ENCODE data around the gene PODXL.

Gene PODXL

GRCh38 chr7:131574741-131575140 is 18.3 kb upstream of the PODXL start:
- Histone ChIP-seq H3K4me3 (replicated peaks; ENCODE audit: insufficient read depth, low read length) (no peak overlapping the region), H3K27ac (replicated peaks) (no peak overlapping the region), H3K27me3 (ENCODE audit: insufficient read depth, poor library complexity, severe bottlenecking) (no peaks in the 10 kb centered on the region)
- no peak for DNase-seq (ENCODE audit: low read depth in 1 of 2, low spot score in 1 of 2)
- no peak for TF ChIP-seq SPI1 (IDR thresholded peaks at IDR 0.05; ENCODE audit: borderline replicate concordance, low read depth)
- TF ChIP-seq, protein P1, sequence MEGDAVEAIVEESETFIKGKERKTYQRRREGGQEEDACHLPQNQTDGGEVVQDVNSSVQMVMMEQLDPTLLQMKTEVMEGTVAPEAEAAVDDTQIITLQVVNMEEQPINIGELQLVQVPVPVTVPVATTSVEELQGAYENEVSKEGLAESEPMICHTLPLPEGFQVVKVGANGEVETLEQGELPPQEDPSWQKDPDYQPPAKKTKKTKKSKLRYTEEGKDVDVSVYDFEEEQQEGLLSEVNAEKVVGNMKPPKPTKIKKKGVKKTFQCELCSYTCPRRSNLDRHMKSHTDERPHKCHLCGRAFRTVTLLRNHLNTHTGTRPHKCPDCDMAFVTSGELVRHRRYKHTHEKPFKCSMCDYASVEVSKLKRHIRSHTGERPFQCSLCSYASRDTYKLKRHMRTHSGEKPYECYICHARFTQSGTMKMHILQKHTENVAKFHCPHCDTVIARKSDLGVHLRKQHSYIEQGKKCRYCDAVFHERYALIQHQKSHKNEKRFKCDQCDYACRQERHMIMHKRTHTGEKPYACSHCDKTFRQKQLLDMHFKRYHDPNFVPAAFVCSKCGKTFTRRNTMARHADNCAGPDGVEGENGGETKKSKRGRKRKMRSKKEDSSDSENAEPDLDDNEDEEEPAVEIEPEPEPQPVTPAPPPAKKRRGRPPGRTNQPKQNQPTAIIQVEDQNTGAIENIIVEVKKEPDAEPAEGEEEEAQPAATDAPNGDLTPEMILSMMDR (IDR thresholded peaks at IDR 0.05; ENCODE audit: insufficient read depth, low read length), result no peak

DNA sequence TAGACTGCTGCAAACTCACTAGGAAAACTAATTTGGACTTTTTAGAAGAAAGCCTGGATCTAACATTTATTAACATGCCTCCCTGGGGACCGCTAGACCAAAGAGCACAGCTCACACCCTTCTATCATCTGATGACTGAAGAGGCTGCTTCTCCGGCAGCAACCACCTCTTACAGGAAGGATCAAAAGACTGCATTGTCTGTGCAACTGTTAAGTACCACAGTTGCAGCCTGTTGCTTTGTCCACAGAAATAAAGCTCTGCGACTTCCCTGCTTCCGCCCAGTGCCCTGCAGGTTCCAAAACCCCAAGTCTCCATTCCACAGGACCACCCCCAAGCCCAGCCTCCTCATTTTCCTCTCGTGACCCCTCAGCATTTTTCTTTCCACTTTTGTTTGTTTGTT is 14.0 kb upstream of the PODXL start:
- H3K27ac ChIP-seq (replicated peaks), result no peak overlapping the region
- no peaks in the 10 kb centered on the region for H3K27me3 ChIP-seq (ENCODE audit: insufficient read depth, poor library complexity, severe bottlenecking)
- no peak for TF ChIP-seq GABPA (IDR thresholded peaks at IDR 0.05; ENCODE audit: low read depth)
- TF ChIP-seq, protein P2, sequence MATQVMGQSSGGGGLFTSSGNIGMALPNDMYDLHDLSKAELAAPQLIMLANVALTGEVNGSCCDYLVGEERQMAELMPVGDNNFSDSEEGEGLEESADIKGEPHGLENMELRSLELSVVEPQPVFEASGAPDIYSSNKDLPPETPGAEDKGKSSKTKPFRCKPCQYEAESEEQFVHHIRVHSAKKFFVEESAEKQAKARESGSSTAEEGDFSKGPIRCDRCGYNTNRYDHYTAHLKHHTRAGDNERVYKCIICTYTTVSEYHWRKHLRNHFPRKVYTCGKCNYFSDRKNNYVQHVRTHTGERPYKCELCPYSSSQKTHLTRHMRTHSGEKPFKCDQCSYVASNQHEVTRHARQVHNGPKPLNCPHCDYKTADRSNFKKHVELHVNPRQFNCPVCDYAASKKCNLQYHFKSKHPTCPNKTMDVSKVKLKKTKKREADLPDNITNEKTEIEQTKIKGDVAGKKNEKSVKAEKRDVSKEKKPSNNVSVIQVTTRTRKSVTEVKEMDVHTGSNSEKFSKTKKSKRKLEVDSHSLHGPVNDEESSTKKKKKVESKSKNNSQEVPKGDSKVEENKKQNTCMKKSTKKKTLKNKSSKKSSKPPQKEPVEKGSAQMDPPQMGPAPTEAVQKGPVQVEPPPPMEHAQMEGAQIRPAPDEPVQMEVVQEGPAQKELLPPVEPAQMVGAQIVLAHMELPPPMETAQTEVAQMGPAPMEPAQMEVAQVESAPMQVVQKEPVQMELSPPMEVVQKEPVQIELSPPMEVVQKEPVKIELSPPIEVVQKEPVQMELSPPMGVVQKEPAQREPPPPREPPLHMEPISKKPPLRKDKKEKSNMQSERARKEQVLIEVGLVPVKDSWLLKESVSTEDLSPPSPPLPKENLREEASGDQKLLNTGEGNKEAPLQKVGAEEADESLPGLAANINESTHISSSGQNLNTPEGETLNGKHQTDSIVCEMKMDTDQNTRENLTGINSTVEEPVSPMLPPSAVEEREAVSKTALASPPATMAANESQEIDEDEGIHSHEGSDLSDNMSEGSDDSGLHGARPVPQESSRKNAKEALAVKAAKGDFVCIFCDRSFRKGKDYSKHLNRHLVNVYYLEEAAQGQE (IDR thresholded peaks at IDR 0.05; ENCODE audit: insufficient replicate concordance, low read depth), result no peak
- TF ChIP-seq, protein P1 (IDR thresholded peaks at IDR 0.05; ENCODE audit: insufficient read depth, low read length), result no peak
- TF ChIP-seq SPI1 (IDR thresholded peaks at IDR 0.05; ENCODE audit: borderline replicate concordance, low read depth), result no peak
- DNase-seq (ENCODE audit: low read depth in 1 of 2, low spot score in 1 of 2), result no peak
- no peak overlapping the region for H3K4me3 ChIP-seq (replicated peaks; ENCODE audit: insufficient read depth, low read length)

DNA sequence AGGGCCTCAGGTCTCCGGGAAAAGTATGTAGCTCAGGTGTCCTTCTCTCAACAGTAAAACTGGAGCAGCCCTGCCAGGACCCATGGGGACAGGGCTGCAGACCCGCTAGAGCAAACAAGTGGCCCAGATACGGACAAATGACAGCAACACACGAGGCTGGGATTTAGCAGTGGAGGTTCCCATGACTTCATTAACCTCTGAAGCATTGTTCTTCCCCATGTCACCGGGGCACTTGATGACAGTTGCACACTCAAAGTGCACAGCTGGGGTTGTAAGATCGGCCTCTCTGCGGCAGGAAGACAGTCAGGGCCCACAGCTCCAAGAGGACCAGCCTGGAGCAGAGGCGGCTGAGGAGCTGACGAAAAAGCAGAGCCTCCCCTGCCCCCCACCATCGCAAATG is 12.5 kb upstream of the PODXL start:
- Histone ChIP-seq H3K27me3 (ENCODE audit: insufficient read depth, poor library complexity, severe bottlenecking) (no peaks in the 10 kb centered on the region), H3K4me3 (replicated peaks; ENCODE audit: insufficient read depth, low read length) (no peak overlapping the region), H3K27ac (replicated peaks) (no peak overlapping the region)
- TF ChIP-seq POLR2AphosphoS5 (IDR thresholded peaks at IDR 0.05; ENCODE audit: low read depth) (no peak), SPI1 (IDR thresholded peaks at IDR 0.05; ENCODE audit: borderline replicate concordance, low read depth) (no peak), GABPA (IDR thresholded peaks at IDR 0.05; ENCODE audit: low read depth) (no peak)
- TF ChIP-seq, protein P1 (IDR thresholded peaks at IDR 0.05; ENCODE audit: insufficient read depth, low read length), result no peak
- TF ChIP-seq, protein P2 (IDR thresholded peaks at IDR 0.05; ENCODE audit: insufficient replicate concordance, low read depth), result no peak
- no peak for DNase-seq (ENCODE audit: low read depth in 1 of 2, low spot score in 1 of 2)

GRCh38 chr7:131568510-131568909 is 12.1 kb upstream of the PODXL start:
- Histone ChIP-seq H3K27ac (replicated peaks) (no peak overlapping the region), H3K4me3 (replicated peaks; ENCODE audit: insufficient read depth, low read length) (no peak overlapping the region), H3K27me3 (ENCODE audit: insufficient read depth, poor library complexity, severe bottlenecking) (no peaks in the 10 kb centered on the region)
- no peak for DNase-seq (ENCODE audit: low read depth in 1 of 2, low spot score in 1 of 2)
- no peak for TF ChIP-seq GABPA (IDR thresholded peaks at IDR 0.05; ENCODE audit: low read depth)
- TF ChIP-seq, protein P1 (IDR thresholded peaks at IDR 0.05; ENCODE audit: insufficient read depth, low read length), result no peak
